ENCODE measurements around the gene ZHX3.

- no peak for TF ChIP-seq TCF7 (CRISPR knock-in tag; IDR thresholded peaks at IDR 0.05; ENCODE audit: low read depth)
- peak; percentile 71 for TF ChIP-seq CTCF (IDR thresholded peaks at IDR 0.05)
- no peak for TF ChIP-seq USF1 (CRISPR knock-in tag; IDR thresholded peaks at IDR 0.05)
- no peak for TF ChIP-seq ZNF138 (CRISPR knock-in tag; conservative IDR thresholded peaks at IDR 0.05)
- no peak; the same call in 1 of the 2 replicates for TF ChIP-seq HMGXB4 (CRISPR knock-in tag; IDR thresholded peaks at IDR 0.05)
- no peak for TF ChIP-seq ERG (CRISPR knock-in tag; IDR thresholded peaks at IDR 0.05)
- TF ChIP-seq SP1 (CRISPR knock-in tag; conservative IDR thresholded peaks at IDR 0.05), result no peak
- no peak for TF ChIP-seq NFATC4 (CRISPR knock-in tag; IDR thresholded peaks at IDR 0.05)
- TF ChIP-seq MAX (CRISPR knock-in tag; IDR thresholded peaks at IDR 0.05), result no peak
These were observed 182.2 kb downstream of the ZHX3 start for GRCh38 chr20:41135187-41135887.

Data from WTC11 (cell line).